Suprapubic skin (tissue), 4 donors: ENCODE data around the gene USP5. TPM values are rescaled to one million over a fixed set of nuclear protein-coding genes. Genes with fewer than 3 reads are reported as not detected.
A peak's percentile ranks its signal among the peaks of the same experiment; 100 is the strongest.

Experiments
- DNase-seq, 2 donors: peaks; one replicate each; pipeline ENCODE4 v3.0.0-alpha.2; 2019; ENCODE audit warnings: low spot score in 2 of 2
- H3K27ac ChIP-seq: fragments of 200-600 bp; sonication (generic); one replicate; pipeline ENCODE4 v1.5.1; 2019
- H3K27me3 ChIP-seq: fragments of 200-600 bp; sonication (generic); one replicate; pipeline ENCODE4 v1.5.1; 2019
- H3K36me3 ChIP-seq: fragments of 200-600 bp; sonication (generic); one replicate; pipeline ENCODE4 v1.5.1; 2019
- H3K4me1 ChIP-seq: fragments of 200-600 bp; sonication (generic); one replicate; pipeline ENCODE4 v1.5.1; 2019
- H3K4me3 ChIP-seq: fragments of 200-600 bp; sonication (generic); one replicate; pipeline ENCODE4 v1.5.1; 2019; ENCODE audit warnings: mild to moderate bottlenecking
- H3K9me3 ChIP-seq: fragments of 200-600 bp; sonication (generic); one replicate; pipeline ENCODE4 v1.5.1; 2019
- EP300 ChIP-seq: sonication (generic); formaldehyde crosslinking; IDR thresholded peaks from one replicate; pipeline ENCODE4 v1.6.1; 2017; ENCODE audit warnings: antibody characterized with exemption
- POLR2A ChIP-seq, 2 donors: fragments of 450-650 bp; IDR thresholded peaks; one replicate each; pipeline ENCODE4 v1.6.1; 2017; ENCODE audit warnings: antibody characterized with exemption in 2 of 2, mild to moderate bottlenecking in 2 of 2, moderate library complexity in 2 of 2
- POLR2AphosphoS5 ChIP-seq, 3 donors: sonication (generic); formaldehyde crosslinking; IDR thresholded peaks; one replicate each; pipeline ENCODE4 v1.6.1; 2017; ENCODE audit warnings: antibody characterized with exemption in 3 of 3
- WGBS: methylation state at CpG from one replicate; pipeline ENCODE4 v1.1.5; 2018; 5-methylcytosine and 5-hydroxymethylcytosine counted together
- total RNA-seq, 4 donors: library from RNA; depleted of rRNA; stranded (reverse); fragments of >200 nt; gene quantifications; one replicate each; pipeline ENCODE4 v1.1.0, GENCODE V29; 2016
- TF ChIP-seq, protein P1 (sequence below), 2 donors: fragments of 200-600 bp in 1 of 2; fragments of 450-650 bp in 1 of 2; sonication (generic) in 1 of 2; IDR thresholded peaks; one replicate each; pipeline ENCODE4 v1.5.1; 2016 to 2019; ENCODE audit warnings: antibody characterized with exemption in 2 of 2, mild to moderate bottlenecking in 1 of 2, moderate library complexity in 1 of 2

USP5 gene
- total RNA-seq, 4 donors from 2014 or later: 54.7 to 71.8 (median 68.9) TPM

DNA sequence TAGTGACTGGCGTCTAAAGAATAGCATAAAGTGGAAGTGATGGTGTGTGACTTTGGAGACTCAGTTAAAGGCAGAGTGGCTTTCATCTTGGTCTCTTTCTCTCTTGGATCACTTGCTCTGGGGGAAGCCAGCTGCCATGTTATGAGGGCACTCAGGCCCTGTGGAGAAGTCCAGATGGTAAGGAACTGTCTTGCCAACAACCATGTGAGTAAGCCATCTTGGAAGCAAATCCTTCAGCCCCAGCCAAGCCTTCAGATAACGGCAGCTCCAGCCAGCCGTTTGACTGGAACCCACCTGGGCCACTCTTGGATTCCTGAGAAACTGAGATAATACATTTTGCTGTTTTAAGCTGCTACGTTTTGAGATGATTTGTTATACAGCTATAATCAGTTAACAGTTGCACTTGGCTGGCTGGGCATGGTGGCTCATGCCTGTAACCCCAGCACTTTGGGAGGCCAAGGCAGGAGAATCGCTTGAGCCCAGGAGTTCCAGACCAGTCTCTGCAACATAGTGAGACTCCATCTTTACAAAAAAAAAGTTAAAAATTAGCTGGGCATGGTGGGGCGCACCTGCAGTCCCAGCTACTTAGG is 45.0 kb downstream of the USP5 start:
- Histone ChIP-seq H3K9me3 (no peaks in the 10 kb centered on the region), H3K27me3 (no peaks in the 10 kb centered on the region), H3K4me1 (peaks cover 7% of the 10 kb centered on the region), H3K27ac (no peak overlapping the region), H3K4me3 (no peak overlapping the region), H3K36me3 (no peaks in the 10 kb centered on the region)
- 71% methylated on average over 6 of the region's 6 CpGs for WGBS
- TF ChIP-seq POLR2AphosphoS5 (IDR thresholded peaks at IDR 0.05) (no peak), EP300 (no peak), POLR2A (IDR thresholded peaks at IDR 0.05) (no peak)
- TF ChIP-seq, protein P1, sequence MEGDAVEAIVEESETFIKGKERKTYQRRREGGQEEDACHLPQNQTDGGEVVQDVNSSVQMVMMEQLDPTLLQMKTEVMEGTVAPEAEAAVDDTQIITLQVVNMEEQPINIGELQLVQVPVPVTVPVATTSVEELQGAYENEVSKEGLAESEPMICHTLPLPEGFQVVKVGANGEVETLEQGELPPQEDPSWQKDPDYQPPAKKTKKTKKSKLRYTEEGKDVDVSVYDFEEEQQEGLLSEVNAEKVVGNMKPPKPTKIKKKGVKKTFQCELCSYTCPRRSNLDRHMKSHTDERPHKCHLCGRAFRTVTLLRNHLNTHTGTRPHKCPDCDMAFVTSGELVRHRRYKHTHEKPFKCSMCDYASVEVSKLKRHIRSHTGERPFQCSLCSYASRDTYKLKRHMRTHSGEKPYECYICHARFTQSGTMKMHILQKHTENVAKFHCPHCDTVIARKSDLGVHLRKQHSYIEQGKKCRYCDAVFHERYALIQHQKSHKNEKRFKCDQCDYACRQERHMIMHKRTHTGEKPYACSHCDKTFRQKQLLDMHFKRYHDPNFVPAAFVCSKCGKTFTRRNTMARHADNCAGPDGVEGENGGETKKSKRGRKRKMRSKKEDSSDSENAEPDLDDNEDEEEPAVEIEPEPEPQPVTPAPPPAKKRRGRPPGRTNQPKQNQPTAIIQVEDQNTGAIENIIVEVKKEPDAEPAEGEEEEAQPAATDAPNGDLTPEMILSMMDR (IDR thresholded peaks at IDR 0.05): no peak
- no peak for DNase-seq

DNA sequence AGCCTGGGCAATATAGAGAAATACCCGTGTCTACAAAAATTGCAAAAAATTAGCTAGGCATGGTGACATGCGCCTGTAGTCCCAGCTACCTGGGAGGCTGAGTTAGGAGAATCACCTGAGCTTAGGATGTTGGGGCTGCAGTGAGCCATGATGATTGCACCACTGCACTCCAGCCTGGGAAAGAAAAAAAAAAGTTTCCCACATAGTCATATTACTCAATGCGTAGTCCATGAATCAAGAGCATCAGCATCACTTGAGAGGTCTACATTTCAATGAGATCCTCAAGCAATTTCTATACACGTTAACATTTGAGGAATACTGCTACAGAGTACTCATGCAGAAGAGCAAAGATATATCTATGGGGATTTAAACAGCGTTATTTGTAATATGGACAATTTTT is 47.5 kb downstream of the USP5 start:
- H3K36me3 ChIP-seq: no peaks in the 10 kb centered on the region
- H3K4me3 ChIP-seq: no peak overlapping the region
- WGBS: 89% methylated on average over 5 of the region's 5 CpGs
- no peaks in the 10 kb centered on the region for H3K27me3 ChIP-seq
- H3K4me1 ChIP-seq: peaks cover 11% of the 10 kb centered on the region
- no peaks in the 10 kb centered on the region for H3K9me3 ChIP-seq
- no peak for DNase-seq
- no peak overlapping the region for H3K27ac ChIP-seq
- TF ChIP-seq POLR2A (IDR thresholded peaks at IDR 0.05) (no peak), POLR2AphosphoS5 (IDR thresholded peaks at IDR 0.05) (no peak), EP300 (no peak)
- TF ChIP-seq, protein P1 (IDR thresholded peaks at IDR 0.05): no peak

DNA sequence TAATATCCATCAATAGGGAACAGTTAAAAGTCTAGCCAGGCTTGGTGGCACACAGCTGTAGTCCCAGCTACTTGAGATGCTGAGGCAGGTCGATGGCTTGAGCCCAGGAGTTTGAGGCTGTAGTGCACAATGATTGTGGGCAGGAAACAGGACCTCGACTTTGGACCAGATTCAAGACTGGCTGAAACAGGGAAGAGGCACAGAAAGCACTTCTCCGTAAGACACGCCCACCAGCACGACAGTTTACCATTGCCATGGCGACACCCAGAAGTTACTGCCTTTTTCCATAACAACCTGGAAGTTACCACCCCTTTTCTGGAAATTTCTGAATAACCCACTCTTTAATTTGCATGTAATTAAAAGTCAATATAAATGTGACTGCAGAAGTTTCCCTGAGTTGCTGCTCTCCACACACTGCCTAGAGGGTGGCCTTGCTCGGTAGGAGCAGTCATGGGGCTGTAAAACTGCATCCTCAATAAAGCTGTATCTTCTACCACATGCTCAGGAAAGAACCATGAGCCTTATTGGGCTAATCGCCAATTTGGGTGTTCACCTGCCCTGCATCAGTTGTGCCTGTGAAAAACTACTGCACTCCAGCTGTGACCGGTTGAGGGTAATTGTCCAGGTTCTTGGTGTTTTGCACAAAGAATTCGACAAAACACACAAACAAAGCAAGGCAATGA is 48.0 kb downstream of the USP5 start:
- H3K27ac ChIP-seq: no peak overlapping the region
- WGBS: 64% methylated on average over 10 of the region's 10 CpGs
- peak in 1 of 2 donors; percentile 77 for DNase-seq

DNA sequence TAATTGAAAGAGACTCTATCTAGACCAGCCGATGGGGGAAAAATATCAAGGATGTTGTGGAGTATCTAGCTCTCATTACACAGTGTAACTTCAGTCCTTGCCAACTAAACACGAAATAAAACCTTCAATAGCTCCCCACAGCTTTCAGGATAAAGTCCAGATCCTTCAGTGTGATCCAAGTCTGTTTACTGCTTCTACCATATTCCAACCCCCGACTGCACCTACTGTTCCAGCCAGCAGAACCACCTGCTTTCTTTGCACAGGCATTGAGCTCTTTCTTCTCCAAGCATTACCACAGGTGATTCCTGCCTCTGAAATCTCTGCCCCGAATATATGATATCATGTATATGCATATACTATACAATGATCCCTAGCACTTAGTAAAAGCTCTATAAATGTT is 50.5 kb downstream of the USP5 start:
- 85% methylated on average over 4 of the region's 4 CpGs for WGBS
- no peak for DNase-seq
- Histone ChIP-seq H3K27ac (no peak overlapping the region), H3K27me3 (no peaks in the 10 kb centered on the region), H3K4me3 (no peak overlapping the region), H3K36me3 (peaks cover 4% of the 10 kb centered on the region), H3K4me1 (peaks cover 18% of the 10 kb centered on the region), H3K9me3 (no peaks in the 10 kb centered on the region)
- TF ChIP-seq POLR2AphosphoS5 (IDR thresholded peaks at IDR 0.05) (no peak), POLR2A (IDR thresholded peaks at IDR 0.05) (no peak), EP300 (no peak)
- TF ChIP-seq, protein P1 (IDR thresholded peaks at IDR 0.05): no peak

More for the DNA sequence above, 48.0 kb downstream of the USP5 start:
- H3K4me1 ChIP-seq: peaks cover 13% of the 10 kb centered on the region
- no peaks in the 10 kb centered on the region for H3K9me3 ChIP-seq
- TF ChIP-seq POLR2AphosphoS5 (IDR thresholded peaks at IDR 0.05) (no peak), EP300 (no peak)
- no peaks in the 10 kb centered on the region for H3K27me3 ChIP-seq
- H3K36me3 ChIP-seq: no peaks in the 10 kb centered on the region
- no peak overlapping the region for H3K4me3 ChIP-seq

DNA sequence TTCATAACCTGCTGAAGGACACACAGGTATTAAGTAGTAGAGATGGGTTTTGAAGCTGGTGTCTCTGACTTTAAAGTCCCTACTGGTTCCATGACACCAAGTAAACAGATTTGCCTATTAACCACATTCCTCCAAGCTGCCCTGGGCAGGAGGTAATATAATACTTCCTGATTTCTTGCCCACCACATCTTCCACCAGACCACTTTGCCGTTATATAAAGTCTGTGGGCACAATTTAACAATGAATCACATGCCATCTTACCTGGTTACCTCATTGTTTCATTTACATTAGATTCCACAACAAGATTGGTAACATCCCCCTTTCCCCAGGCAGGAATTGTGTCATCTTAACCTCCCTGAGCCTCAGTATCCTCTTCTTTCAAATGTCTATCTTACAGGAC is 51.8 kb downstream of the USP5 start:
- TF ChIP-seq POLR2AphosphoS5 (IDR thresholded peaks at IDR 0.05): no peak
- no peak for TF ChIP-seq POLR2A (IDR thresholded peaks at IDR 0.05)
- TF ChIP-seq, protein P1 (IDR thresholded peaks at IDR 0.05): no peak
- no peak for TF ChIP-seq EP300
- WGBS: 76% methylated on average over 1 of the region's 1 CpG
- no peaks in the 10 kb centered on the region for H3K9me3 ChIP-seq
- no peaks in the 10 kb centered on the region for H3K27me3 ChIP-seq
- H3K4me1 ChIP-seq: peaks cover 18% of the 10 kb centered on the region
- H3K36me3 ChIP-seq: peaks cover 4% of the 10 kb centered on the region
- no peak overlapping the region for H3K27ac ChIP-seq
- no peak for DNase-seq
- no peak overlapping the region for H3K4me3 ChIP-seq
